Frontal cortex (tissue), 4 donors: ENCODE data around the gene LIPE. TPM values are rescaled to one million over a fixed set of nuclear protein-coding genes. Genes with fewer than 3 reads are reported as not detected.

Experiments used
- DNase-seq, 2 donors: peaks; one replicate each; pipeline ENCODE4 v3.0.0; 2012; ENCODE audit warnings: low spot score in 2 of 2
- FAIRE-seq: peaks from 2 replicates; lab custom pipeline; 2012; peaks lifted over from hg19 to GRCh38; lab: Jason Lieb, UNC
- total RNA-seq: library from RNA; depleted of rRNA; stranded (reverse); fragments of >200 nt; gene quantifications from one replicate; pipeline ENCODE4 v1.2.3, GENCODE V29; 2014
- donor health status: control.
- donor health status: control.
- donor health status: control.

Gene LIPE
- total RNA-seq, 1 donor from 2014 or later, result 10.2 TPM

DNA sequence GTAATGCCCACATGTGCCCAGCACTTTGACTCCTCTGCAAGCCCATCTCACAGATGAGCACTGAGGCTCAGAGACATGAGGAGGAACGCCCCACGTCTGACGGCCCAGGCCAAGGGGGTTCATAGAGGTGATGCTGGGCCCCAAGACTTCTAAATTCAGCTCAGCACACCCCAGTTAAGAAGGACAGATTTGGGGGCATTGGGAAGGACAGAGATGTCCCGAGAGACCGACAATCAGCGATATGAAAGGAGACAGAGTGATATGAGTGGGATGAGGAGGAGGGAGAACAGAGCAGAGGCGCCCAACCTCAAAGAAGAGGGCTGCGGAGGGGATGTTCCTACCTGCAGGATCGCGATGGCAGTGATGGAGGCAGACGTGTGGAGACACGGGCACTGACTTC, 37.3 kb downstream of the LIPE start, which contains the start of gene CNFN:
CNFN (minus strand) TSS at position 399 of the 400 bp plus-strand sequence. CDS start 1,260 bp downstream, outside the sequence.
- FAIRE-seq, result no peak

DNA sequence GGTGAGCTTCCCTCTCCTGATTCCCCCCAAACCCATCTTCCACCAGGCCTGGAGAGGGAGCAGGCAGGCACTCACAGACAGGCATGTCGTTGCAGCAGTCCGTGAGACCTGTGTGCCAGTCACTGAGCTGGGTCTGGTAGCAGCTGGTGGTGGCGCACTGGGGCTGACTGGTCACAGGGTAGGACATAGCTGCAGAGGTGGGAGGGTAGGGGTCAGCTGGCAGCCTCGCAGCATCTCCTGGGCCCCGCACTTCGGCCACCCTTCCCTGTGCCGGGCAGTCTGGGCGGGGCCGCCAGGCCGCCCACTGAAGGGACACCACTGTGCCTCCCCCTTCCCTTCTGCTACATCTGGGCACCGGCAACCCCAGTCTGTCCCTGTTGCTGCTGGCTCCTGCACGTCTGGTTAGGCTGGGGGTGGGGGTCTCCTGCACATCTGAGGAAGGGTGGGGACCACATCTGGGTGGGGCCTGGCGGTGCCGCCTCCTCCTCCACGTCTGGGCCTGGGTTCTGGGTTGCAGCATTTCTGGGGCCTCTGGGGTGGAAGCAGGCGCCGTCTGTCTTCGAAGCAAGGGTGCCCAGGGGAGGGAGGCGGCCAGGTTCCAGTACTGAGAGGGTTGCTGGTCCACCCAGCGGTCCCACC, 38.2 kb downstream of the LIPE start:
- no peak for DNase-seq
- no peak for FAIRE-seq

More for the DNA sequence above, 37.3 kb downstream of the LIPE start, which contains the start of gene CNFN:
- no peak for DNase-seq

DNA sequence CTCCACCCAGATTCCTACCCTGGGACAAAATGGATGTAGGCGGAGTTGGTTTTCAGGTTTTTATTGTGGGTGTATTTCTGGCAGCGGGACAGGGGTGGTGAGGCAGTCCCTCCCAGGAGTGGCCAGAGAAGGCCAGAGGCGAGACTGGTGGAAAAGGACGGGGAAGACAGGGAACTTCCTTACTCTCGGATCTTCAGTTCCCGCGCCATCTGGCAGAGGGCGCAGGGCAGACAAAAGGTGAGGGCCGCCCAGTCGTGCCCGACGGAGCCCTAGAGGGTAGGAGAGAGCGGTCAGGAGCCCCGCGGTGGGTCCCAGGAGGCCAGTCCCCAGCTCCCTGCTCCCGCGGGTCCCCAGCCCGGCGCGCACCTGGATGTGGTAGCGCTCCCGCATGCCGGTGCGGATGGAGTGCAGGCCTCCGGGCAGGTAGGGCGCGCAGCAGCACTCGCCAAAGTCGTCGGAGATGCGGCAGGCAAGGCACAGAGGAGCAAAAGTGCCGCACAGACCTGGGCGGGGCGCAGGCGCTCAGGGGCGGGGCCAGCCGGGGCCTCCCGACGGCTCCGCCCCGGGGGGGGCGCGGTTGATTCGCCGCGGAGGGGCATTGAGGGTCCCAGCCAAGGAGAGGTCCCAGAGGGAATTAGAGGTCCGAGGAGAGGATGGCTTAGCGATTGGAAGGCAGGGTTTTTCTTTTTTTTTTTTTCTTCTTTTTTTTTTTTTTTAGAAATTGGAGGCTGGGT, 40.0 kb downstream of the LIPE start:
- no peak for FAIRE-seq
- DNase-seq, result peak; percentile 69 to 79

DNA sequence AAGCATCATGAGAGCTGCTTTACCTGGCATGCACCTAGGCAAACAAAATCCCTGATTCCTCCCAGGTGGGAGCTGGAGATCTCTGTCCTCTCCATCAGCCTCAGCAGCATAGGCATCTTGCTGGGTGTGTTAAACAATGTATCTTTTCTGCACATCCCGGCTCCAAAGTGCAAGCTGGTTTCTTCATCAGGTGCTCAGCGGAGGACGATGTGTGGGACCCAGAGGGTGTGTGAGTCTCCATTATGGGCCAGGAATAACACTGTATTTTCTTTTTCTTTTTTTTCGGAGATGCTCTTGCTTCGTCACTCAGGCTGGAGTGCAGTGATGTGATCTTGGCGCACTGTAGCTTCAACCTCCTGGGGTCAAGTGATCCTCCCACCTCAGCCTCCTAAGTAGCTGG, 47.0 kb downstream of the LIPE start:
- no peak for FAIRE-seq
- DNase-seq, result no peak

DNA sequence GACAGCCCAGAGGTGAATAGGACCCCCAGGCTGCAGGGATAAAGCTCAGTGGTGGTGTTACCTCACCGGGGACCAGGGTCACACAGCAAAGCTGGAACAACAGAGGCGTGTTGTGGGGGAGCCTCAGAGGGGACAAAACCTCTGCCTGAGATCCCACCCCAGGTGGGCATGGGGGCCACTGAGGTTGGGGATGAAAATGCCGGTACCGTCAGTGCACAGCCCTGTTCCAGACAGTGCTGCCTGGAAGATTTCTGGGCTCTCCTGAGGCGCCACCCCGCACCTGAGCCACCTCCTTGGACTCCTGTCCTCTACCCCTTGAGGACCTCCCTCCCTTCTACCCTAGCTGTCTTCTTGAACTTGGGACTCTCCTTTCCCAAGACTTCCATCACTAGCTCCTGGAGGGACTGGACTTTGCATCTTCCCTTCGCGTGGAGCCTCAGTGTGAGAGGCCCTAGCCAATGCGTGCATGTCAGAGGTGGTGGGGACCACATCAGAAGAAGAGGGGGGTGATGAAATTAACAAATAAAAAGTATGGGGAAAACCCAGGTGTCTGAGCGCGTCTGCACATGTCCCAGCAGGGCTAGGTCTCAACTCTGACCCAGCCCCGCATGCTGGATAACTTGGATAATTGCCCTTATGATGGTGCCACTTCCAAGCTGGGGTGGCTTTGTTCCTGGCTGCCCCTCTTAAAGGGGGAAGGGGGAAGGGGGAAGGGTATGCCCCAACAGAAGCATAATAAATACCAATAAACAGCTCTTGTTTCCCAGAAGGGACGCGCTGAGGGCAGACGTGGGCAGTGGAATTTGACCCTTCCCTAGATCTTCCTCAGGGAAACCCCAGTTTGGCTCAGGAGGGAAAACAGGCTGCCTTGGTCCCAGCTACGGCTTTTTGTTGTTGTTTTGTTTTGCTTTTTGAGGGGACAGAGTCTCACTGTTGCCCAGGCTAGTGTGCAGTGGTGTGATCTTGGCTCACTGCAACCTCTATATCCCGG, 48.7 kb downstream of the LIPE start:
- DNase-seq (no peak), FAIRE-seq (no peak)

DNA sequence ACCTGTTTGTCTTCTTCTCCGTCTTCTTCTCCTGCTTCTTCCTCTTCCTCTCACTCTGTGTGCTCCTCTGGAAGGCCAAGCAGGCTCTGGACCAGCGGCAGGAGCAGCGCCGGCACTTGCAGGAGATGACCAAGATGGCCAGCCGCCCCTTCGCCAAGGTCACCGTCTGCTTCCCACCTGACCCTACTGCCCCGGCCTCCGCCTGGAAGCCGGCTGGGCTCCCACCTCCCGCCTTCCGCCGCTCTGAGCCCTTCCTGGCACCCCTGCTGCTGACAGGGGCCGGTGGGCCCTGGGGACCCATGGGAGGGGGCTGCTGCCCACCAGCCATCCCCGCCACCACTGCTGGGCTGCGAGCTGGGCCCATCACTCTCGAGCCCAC, 51.0 kb downstream of the LIPE start:
- DNase-seq (no peak), FAIRE-seq (no peak)

DNA sequence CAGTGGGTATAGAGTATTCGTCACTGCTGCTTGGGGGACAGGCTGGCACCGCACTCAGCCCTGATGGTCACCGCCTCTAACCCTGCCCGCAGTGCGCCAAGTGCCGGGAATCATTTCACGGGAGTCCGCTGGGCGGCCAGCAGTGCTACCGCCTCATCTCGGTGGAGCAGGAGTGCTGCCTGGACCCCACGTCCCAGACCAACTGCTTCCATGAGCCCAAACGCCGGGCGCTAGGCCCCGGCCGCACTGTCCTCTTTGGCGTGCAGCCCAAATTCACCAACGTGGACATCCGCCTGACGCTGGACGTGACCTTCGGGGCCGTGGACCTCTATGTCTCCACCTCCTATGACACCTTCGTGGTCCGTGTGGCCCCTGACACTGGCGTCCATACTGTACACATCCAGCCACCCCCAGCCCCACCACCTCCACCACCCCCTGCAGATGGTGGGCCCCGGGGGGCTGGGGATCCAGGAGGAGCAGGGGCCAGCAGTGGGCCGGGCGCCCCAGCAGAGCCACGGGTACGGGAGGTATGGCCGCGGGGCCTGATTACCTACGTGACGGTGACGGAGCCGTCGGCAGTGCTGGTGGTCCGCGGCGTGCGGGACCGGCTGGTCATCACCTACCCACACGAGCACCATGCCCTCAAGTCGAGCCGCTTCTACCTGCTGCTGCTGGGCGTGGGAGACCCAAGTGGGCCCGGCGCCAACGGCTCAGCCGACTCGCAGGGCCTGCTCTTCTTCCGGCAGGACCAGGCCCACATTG, 51.6 kb downstream of the LIPE start:
- FAIRE-seq, result no peak
- DNase-seq, result no peak

DNA sequence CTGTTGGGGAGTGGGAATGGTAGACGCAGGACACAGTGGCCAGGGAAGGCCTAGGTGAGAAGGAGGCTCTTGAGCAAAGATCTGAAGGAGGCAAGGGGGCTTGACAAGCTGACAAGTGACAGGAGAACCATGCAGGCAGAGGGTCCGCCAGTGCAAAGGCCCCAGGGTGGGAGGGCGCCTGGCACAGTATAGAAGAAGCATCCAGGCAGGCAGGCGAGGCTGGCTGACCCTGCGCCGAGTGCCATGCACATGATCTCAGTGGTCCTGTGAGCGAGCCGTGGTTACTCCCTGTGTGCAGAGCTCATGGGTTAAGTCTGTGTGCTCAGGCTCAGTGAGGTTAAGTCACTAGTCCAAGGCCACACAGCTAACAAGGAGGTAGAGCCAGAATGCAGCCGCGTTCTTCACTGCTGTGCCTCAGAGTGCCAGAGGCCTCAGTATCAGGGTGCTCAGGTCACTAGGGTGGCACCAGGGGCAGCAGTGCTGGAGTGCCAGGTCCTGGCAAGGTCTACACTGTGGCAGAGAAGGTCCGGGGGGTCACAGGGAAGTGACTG, 52.3 kb downstream of the LIPE start:
- FAIRE-seq (no peak), DNase-seq (no peak)

DNA sequence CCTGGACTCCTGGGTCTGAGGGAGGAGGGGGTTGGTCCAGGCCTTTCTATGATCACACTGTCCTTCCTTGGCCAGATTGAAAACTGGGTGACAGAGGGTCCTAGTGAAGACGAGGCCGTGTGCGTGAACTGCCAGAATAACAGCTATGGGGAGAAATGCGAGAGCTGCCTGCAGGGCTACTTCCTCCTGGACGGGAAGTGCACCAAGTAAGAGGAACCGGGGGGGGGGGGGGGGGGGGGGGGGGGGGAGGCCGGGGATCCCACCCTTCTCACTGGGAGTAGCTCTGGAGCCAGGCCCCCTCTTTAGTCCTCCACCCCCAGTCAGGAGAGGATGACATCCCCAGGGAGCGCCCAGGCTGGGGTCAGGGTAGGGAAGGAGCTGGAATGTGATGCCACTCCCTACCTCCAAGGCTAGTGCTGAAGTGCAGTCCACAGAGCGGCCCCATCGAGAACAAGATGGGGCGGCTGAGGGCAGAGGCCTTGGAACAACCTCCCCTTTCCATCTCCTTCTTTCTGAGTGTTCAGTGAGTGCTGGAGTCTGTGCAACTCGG, 56.5 kb downstream of the LIPE start:
- DNase-seq, result no peak
- FAIRE-seq, result no peak

DNA sequence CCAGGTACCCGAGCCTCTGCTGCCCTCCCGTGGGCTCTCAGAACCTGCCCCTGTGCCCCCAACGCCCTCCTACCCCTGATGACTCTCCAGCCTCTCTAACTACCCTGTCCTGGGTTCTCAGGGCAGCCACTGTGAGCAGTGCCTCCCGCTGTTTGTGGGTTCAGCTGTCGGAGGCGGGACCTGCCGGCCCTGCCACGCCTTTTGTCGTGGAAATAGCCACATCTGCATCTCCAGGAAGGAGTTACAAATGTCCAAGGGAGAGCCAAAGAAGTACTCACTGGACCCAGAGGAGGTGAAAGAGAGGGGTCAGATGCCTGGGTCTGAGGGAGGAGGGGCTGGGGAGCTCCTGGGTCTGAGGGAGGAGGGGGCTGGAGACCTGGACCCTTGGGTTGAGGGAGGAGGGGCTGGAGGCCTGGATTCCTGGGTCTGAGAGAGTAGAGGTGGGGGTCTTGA, 57.1 kb downstream of the LIPE start:
- FAIRE-seq (no peak), DNase-seq (no peak)

DNA sequence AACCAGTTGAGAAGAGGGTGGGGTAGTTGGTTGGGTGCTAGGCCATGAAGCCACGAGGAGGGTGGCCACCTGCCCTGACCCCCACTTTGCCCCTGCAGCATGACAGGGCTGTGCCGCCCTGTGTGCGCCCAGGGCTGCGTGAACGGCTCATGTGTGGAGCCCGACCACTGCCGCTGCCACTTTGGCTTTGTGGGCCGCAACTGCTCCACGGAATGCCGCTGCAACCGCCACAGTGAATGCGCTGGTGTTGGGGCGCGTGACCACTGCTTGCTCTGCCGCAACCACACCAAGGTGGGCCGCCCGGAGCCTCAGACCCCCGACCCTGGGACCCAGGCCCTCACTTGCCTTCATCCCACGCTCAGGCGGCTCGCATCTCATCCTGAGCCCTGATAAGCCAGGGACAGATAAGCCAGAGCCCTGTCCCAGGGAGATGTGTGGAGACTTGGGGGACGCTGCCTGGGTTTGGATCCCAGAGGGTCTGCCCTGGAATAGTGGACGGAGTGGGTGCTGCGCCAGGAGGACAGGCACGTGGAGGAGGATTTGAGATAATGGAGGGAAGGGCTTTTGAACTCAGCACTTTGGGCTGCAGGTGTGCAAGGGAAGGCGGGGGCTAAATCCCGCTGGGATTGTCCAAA, 57.6 kb downstream of the LIPE start:
- DNase-seq (no peak), FAIRE-seq (no peak)

DNA sequence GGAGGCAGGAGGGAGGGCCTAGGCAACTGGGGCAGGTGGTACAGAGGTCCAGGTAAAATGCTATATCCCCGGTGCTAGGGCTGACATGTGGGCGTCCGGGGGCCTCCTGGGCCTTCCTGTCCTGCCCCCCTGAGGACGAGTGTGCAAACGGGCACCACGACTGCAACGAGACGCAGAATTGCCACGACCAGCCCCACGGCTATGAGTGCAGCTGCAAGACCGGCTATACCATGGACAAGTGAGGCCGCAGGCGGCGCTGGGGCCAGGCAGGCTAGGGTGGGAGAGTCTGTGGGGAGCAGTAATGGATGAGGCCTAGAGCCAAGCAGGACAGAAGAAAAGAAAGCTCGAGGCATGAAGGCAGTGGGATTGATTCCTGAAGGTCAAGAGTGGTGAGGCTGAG, 58.4 kb downstream of the LIPE start:
- DNase-seq (no peak), FAIRE-seq (no peak)

DNA sequence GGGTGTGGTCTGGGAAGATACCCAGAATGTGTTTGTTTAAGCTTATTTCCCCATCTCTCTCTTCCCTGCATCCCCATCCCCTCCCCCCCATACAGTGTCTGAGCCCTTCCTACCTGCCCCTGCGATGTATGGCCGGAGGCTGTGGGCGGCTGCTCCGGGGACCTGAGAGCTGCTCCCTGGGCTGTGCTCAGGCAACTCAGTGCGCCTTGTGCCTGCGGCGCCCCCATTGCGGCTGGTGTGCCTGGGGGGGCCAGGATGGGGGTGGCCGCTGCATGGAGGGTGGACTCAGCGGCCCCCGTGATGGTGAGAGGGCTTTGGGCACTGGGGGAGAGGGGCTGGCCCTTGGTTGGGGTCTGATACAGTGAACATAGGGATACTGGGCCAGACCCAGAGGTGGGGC, 58.8 kb downstream of the LIPE start:
- FAIRE-seq (no peak), DNase-seq (no peak)

DNA sequence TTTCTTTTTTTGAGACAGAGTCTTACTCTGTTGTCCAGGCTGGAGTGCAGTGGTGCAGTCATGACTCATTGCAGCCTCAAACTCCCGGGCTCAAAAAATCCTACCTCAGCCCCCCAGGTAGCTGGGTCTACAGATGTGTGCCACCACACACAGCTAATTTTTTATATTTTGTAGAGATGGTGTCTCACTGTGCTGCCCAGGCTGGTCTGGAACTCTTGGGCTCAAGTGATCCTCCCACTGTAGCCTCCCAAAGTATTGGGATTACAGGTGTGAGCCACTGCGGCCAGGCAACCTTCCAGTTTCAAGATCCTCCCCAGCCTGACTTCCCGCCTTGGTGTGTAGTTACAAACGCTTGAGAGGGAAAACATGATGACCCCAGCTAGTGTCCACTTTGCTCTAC, 59.3 kb downstream of the LIPE start:
- FAIRE-seq (no peak), DNase-seq (no peak)

DNA sequence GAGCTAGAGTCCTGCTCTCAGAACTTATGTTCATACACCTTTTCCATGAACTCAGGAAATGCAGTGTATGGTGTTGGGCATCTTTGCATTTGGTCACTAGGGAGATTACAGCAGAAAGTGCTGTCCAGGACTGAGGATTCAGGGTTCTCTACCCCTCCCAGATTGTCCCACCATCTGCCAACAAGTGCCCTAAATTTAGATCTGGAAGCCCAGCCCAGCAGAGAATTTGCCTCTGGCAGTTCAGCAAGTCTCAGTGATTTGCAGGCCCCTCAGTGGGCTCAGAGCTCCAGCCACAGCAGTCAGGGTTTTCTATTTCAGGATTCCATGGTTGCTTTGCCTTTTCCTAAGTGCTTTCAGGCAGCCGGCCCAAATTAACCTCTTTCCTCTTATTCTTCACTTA, 60.5 kb downstream of the LIPE start:
- no peak for FAIRE-seq
- no peak for DNase-seq

DNA sequence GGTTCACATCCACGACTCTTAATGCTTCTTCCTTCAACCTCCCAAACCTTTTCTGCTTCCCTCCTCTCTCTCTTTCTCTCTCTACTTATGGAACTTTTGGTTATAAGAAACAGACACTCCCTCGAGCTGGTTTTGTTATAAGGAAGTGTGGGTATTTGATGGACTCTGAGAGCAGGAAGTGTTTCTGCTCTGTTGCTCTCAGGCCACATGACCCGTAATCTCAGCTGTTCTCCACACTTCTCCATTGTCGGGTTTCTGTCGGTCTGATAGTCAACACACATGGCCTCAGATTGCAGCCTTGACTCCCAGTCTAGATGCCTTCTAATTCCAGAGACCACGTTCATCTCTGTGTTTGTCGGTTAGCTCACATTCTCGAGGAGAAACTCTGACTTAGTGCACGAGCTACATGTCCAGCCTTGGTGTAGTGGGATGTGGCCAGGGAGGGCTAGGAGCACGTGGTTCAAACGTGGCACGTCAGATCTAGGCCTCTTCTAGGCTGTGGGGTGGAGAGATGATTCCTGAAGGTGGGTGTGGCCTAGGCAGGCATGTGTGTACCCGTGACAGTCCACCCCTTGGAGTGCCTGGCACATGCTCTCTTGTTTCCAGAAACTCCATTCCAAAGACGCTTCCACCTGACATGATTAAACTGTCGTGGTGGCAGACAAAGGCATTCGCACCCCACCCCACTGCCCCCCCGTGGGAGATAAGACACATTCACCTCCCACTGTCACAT, 63.4 kb downstream of the LIPE start:
- DNase-seq, result no peak
- no peak for FAIRE-seq

DNA sequence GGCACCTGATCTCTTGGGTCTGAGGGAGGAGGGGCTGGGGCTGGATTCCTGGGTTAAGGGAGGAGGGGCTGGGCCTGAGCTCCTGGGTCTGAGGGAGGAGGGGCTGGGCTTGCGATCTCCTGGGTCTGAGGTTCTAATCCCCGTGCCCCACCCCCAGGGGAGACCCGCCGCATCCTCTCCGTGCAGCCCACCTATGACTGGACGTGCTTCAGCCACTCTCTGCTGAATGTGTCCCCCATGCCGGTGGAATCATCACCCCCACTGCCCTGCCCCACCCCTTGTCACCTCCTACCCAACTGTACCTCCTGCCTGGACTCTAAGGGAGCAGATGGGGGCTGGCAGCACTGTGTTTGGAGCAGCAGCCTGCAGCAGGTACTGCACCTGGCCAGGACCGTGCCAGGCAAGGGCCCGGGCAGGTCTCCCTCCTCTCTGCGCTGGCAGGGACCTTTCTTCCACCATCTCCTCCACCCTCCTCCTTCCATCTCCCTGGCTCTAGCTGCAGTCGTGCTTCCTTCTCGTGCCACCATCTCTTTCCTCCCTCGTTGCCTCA, 64.2 kb downstream of the LIPE start:
- FAIRE-seq, result no peak
- no peak for DNase-seq

DNA sequence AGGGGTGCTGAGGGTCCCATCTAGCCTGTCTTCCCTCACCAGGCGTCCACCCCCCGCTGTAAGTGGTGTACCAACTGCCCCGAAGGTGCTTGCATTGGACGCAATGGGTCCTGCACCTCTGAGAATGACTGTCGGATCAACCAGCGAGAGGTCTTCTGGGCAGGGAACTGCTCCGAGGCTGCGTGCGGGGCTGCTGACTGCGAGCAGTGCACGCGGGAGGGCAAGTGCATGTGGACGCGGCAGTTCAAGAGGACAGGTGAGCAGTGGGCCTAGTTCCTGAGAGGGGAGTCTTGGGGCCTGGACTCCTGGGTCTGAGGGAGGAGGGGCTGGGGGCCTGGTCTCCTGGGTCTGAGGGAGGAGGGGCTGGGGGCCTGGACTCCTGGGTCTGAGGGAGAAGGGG, 64.8 kb downstream of the LIPE start:
- FAIRE-seq (no peak), DNase-seq (no peak)
